ENCODE data around the gene CALM1. TPM values are rescaled to one million over a fixed set of nuclear protein-coding genes. Genes with fewer than 3 reads are reported as not detected.

Gene CALM1
- total RNA-seq, 1 donor from 2014 or later: 362 TPM

DNA sequence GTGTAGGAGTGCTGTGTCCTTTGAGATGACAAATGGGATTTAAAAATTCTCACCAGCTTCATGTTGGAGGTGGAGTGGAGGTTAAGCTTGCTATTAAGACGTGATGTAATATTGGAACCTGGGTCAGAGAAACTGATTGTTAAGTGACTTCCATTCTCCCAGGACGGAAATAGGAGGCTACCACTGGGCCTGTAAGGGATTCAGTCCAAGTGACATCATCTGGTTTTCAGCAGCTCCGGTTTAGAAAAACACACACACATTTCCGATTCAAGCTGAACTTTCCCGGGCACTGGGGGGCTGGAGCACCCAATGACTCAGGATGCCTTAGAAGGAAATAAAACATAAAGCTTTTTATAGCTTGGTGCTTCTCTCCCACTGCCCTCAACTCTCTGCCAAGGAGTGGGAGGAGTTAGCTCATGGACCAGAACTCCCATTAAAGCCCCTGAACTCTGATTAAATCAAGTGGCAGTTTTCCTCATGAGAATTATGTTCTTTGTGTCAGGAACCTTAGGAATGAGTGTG, 12.4 kb downstream of the CALM1 start:
- Histone ChIP-seq H3K79me2 (ENCODE audit: low read depth) (no peaks in the 10 kb centered on the region), H3K4me2 (no peak overlapping the region), H3K9me3 (ENCODE audit: low read depth) (no peaks in the 10 kb centered on the region), H3K9ac (no peak overlapping the region), H3K27ac (no peak overlapping the region), H3K36me3 (peaks cover 7% of the 10 kb centered on the region), H3K27me3 (no peaks in the 10 kb centered on the region), H3F3A (ENCODE audit: low read depth) (peaks cover 17% of the 10 kb centered on the region), H2AFZ (replicated peaks) (no peak overlapping the region), H3K4me3 (no peak overlapping the region), H4K20me1 (ENCODE audit: low read depth) (no peaks in the 10 kb centered on the region), H3K4me1 (no peaks in the 10 kb centered on the region)
- Mint-ChIP-seq H3K4me3 (no peak overlapping the region), H3K9me3 (no peaks in the 10 kb centered on the region), H3K4me1 (peaks cover 14% of the 10 kb centered on the region), H3K36me3 (peaks cover 15% of the 10 kb centered on the region), H3K27ac (no peak overlapping the region), H3K27me3 (ENCODE audit: insufficient read depth, low read depth) (no peaks in the 10 kb centered on the region)
- TF ChIP-seq EZH2phosphoT487 (IDR thresholded peaks at IDR 0.05) (no peak), EZH2 (IDR thresholded peaks at IDR 0.05) (no peak)
- TF ChIP-seq, protein P1, sequence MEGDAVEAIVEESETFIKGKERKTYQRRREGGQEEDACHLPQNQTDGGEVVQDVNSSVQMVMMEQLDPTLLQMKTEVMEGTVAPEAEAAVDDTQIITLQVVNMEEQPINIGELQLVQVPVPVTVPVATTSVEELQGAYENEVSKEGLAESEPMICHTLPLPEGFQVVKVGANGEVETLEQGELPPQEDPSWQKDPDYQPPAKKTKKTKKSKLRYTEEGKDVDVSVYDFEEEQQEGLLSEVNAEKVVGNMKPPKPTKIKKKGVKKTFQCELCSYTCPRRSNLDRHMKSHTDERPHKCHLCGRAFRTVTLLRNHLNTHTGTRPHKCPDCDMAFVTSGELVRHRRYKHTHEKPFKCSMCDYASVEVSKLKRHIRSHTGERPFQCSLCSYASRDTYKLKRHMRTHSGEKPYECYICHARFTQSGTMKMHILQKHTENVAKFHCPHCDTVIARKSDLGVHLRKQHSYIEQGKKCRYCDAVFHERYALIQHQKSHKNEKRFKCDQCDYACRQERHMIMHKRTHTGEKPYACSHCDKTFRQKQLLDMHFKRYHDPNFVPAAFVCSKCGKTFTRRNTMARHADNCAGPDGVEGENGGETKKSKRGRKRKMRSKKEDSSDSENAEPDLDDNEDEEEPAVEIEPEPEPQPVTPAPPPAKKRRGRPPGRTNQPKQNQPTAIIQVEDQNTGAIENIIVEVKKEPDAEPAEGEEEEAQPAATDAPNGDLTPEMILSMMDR (IDR thresholded peaks at IDR 0.05): no peak
- no peak for DNase-seq (ENCODE audit: low spot score)

GRCh38 chr14:90412058-90412457, 15.2 kb downstream of the CALM1 start:
- Mint-ChIP-seq H3K4me1 (peaks cover 14% of the 10 kb centered on the region), H3K36me3 (peaks cover 4% of the 10 kb centered on the region), H3K9me3 (no peaks in the 10 kb centered on the region), H3K4me3 (no peak overlapping the region), H3K27ac (no peak overlapping the region), H3K27me3 (ENCODE audit: insufficient read depth, low read depth) (peaks cover 2% of the 10 kb centered on the region)
- Histone ChIP-seq H3K4me2 (no peak overlapping the region), H3K79me2 (ENCODE audit: low read depth) (no peaks in the 10 kb centered on the region), H2AFZ (replicated peaks) (no peak overlapping the region), H3K4me3 (no peak overlapping the region), H3K27ac (no peak overlapping the region), H3K27me3 (no peaks in the 10 kb centered on the region), H3K36me3 (no peaks in the 10 kb centered on the region), H4K20me1 (ENCODE audit: low read depth) (no peaks in the 10 kb centered on the region), H3K4me1 (no peaks in the 10 kb centered on the region), H3K9ac (no peak overlapping the region), H3F3A (ENCODE audit: low read depth) (peaks cover 8% of the 10 kb centered on the region), H3K9me3 (ENCODE audit: low read depth) (no peaks in the 10 kb centered on the region)
- DNase-seq (ENCODE audit: low spot score): no peak
- TF ChIP-seq, protein P1 (IDR thresholded peaks at IDR 0.05): no peak
- TF ChIP-seq EZH2phosphoT487 (IDR thresholded peaks at IDR 0.05) (no peak), EZH2 (IDR thresholded peaks at IDR 0.05) (no peak)

- no peak overlapping the region for H3K27ac ChIP-seq
- H3K4me1 ChIP-seq: no peaks in the 10 kb centered on the region
- no peak overlapping the region for H3K4me2 ChIP-seq
- TF ChIP-seq, protein P1 (IDR thresholded peaks at IDR 0.05): no peak
- TF ChIP-seq EZH2 (IDR thresholded peaks at IDR 0.05) (no peak), EZH2phosphoT487 (IDR thresholded peaks at IDR 0.05) (no peak)
- no peak overlapping the region for H3K4me3 ChIP-seq
- no peaks in the 10 kb centered on the region for H3F3A ChIP-seq (ENCODE audit: low read depth)
- H4K20me1 ChIP-seq (ENCODE audit: low read depth): no peaks in the 10 kb centered on the region
- H3K79me2 ChIP-seq (ENCODE audit: low read depth): no peaks in the 10 kb centered on the region
- H3K36me3 ChIP-seq: no peaks in the 10 kb centered on the region
- Mint-ChIP-seq H3K4me3 (no peak overlapping the region), H3K4me1 (peaks cover 10% of the 10 kb centered on the region), H3K36me3 (no peaks in the 10 kb centered on the region), H3K27ac (no peak overlapping the region), H3K9me3 (peaks cover 13% of the 10 kb centered on the region), H3K27me3 (ENCODE audit: insufficient read depth, low read depth) (peaks cover 6% of the 10 kb centered on the region)
- no peak for DNase-seq (ENCODE audit: low spot score)
- no peak overlapping the region for H3K9ac ChIP-seq
- H3K9me3 ChIP-seq (ENCODE audit: low read depth): no peaks in the 10 kb centered on the region
- H2AFZ ChIP-seq (replicated peaks): peak overlapping the region; percentile 9
- H3K27me3 ChIP-seq: no peaks in the 10 kb centered on the region
Measured at GRCh38 chr14:90416720-90417119, 19.9 kb downstream of the CALM1 start.
